Activated gamma-delta T cell treated with Interleukin-2 at 50 U/mL for 16 hours (primary cell): ENCODE measurements around the gene ZFPL1.

Experiments
- DNase-seq: peaks from one replicate; pipeline ENCODE4 v3.0.0-alpha.2; 2020

ZFPL1 gene

DNA sequence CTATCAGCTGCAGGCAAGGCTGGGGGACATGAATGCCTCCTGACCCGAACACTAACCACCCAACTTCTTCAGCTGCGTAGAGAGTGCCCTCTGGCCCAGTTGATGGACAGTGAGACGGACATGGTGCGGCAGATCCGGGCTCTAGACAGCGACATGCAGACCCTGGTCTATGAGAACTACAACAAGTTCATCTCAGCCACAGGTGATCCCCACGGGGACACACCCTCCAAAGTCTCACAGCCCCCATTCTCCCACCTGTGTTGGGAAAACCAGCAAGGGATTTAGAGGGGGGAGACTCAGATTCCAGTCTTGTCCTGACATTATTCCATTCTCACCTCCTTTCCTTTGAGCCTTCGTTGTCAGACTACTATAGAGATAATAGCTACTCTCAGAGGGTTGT lies 12.9 kb downstream of the ZFPL1 start:
- DNase-seq, result no peak

DNA sequence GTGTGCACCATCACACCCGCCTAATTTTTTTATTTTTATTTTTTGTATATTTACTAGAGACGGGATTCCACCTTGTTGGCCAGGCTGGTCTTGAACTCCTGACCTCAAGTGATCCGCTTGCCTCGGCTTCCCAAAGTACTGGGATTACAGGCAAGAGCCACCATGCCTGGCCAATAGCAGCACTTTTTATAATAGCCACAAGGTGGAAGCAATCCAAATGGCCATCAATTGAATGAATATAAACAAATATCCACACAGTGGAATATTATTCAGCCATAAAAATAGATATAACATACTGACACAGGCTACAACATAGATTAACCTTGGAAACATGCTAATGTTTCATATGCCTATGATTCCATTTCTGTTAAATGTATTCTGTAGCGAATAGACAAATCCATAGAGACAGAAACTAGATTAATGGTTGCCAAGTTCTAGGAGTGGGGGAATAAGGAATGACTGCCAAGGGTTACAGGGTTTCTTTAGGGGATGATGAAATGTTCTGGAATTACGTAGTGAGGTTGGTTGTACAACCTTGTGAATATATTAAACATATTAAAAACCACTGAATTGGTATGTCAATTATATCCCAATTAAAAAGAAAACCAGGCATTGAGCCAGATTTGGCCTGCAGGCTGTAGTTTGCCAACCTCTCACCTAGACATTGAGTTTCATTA lies 16.8 kb downstream of the ZFPL1 start:
- no peak for DNase-seq

DNA sequence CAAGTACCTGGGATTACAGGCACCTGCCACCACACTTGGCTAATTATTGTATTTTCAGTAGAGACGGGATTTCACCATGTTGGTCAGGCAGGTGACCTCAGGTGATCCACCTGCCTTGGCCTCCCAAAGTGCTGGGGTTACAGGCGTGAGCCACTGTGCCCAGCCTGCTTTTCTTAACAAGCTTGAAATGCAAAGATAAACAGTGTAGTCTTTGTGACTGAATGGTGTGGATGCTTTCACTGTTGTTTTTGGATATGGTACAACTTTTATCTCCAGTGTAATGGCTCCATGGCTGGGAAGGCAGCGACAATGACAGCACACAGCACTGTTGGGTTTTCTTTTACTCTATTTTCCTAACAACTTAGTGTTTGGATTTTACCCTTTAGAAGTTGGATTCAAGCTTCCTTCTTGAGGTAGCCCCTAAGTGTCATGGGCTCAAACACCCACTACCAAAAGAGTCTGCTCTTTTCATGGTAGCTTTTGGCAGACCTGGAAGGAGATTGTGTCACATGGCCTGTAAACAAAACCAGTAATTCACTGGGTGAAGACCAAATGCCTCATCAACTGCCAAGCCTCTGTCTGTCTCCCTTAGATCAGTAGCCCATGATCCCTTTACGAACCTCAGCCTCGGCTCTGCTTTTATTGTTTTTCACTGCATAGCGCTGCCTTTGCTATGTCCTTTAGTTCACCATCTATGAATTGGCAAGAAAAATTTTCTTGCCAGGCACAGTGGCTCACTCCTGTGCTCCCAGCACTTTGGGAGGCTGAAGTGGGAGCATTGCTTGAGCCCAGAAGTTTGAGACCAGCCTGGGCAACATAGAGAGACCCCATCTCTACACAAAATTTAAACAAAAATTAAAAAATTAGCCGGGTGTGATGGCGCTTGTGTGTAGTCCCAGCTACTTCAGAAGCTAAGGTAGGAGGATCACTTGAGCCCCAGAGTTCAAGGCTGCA lies 18.4 kb downstream of the ZFPL1 start:
- no peak for DNase-seq

DNA sequence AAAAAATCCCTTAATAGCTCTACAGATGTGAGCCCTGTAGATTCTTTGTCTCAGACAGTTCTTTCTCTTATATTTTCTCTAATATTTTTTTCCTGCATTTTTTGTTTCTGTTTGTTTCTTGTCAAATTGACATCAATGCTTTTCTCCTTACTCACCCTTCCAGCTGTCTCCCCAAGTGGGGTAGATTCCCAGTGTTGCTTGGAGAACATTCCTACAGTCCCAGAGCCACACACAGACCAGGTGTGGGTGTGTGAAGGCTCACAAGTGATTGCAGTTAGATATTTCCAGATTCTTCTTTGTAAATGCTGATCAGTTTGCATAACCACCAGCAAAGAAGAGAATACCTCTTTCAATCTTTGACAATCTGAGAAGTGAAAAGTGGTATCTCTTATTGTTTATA lies 19.5 kb downstream of the ZFPL1 start:
- DNase-seq, result no peak

DNA sequence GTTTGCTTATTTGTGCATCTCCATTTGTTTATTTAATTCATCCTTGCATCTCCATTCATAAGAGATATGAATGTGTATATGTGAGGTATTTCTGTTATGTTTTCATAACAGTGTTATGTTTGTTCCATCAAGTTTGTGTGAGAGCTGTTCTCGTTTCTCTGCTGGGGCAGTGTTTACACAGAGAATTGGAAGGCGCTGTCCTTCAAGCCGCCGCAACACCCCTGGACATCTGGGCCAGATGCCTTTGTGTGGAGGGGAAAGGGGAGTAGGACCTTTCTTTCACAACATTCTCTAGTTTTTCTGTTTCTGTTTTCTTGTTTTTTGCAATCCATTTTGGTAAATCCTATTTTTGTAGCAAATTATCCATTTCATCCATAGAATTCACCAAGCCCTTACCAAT lies 20.6 kb downstream of the ZFPL1 start:
- no peak for DNase-seq

DNA sequence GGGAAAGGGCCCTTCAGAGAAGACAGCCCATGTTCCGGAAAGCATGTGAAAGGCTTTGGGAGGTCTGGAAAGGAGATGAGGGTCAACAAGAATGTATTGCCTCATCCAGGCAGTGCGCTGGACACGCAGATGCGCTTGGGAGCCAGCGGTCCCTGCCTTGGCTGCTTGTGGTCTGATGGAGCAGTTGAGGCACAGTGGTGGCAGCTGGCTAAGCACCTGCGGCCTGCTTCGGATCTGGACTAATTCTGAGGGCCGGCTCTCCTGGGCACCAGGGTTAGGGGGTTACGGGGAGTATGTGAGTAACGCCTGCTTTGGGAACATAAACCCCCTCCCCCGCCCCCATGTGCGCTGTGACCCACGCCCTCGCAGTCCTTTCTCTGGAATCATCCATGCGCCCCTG lies 23.1 kb downstream of the ZFPL1 start:
- no peak for DNase-seq

DNA sequence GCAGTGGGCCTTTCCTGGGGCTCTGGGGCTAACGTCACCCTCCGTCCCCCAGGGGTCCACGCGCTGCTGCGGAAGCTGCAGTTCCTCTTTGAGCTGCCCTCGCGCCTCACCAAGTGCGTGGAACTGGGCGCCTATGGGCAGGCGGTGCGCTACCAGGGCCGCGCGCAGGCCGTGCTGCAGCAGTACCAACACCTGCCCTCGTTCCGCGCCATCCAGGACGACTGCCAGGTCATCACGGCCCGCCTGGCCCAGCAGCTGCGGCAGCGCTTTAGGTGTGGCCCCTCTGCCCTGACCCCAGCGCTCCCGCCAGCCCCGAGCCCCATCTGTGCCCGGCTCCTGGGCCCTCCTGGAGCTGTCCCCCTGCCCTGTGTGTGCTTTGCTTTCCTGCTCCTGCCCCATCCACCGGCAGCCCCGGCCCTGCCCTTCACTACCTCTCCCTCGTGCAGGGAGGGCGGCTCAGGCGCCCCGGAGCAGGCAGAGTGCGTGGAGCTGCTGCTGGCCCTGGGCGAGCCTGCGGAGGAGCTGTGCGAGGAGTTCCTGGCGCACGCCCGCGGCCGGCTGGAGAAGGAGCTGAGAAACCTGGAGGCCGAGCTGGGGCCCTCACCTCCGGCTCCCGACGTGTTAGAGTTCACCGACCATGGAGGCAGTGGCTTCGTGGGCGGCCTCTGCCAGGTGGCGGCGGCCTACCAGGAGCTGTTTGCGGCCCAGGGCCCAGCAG lies 23.9 kb downstream of the ZFPL1 start:
- DNase-seq, result no peak

DNA sequence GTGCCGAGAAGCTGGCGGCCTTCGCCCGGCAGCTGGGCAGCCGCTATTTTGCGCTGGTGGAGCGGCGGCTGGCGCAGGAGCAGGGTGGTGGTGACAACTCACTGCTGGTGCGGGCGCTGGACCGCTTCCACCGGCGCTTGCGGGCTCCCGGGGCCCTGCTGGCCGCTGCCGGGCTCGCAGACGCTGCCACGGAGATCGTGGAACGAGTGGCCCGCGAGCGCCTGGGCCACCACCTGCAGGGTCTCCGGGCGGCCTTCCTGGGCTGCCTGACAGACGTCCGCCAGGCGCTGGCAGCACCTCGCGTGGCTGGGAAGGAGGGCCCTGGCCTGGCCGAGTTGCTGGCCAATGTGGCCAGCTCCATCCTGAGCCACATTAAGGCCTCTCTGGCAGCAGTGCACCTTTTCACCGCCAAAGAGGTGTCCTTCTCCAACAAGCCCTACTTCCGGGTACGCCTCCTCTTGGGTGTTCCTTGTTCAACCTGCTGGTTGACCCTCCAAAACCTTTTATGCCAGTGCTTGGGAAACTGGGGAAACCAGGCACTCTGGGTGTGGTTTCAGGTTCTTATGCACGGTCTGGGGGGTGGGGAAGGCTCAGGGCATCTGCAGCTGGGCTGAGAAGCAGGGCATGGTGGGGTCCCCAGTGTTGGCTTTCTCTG lies 24.6 kb downstream of the ZFPL1 start:
- DNase-seq, result no peak

DNA sequence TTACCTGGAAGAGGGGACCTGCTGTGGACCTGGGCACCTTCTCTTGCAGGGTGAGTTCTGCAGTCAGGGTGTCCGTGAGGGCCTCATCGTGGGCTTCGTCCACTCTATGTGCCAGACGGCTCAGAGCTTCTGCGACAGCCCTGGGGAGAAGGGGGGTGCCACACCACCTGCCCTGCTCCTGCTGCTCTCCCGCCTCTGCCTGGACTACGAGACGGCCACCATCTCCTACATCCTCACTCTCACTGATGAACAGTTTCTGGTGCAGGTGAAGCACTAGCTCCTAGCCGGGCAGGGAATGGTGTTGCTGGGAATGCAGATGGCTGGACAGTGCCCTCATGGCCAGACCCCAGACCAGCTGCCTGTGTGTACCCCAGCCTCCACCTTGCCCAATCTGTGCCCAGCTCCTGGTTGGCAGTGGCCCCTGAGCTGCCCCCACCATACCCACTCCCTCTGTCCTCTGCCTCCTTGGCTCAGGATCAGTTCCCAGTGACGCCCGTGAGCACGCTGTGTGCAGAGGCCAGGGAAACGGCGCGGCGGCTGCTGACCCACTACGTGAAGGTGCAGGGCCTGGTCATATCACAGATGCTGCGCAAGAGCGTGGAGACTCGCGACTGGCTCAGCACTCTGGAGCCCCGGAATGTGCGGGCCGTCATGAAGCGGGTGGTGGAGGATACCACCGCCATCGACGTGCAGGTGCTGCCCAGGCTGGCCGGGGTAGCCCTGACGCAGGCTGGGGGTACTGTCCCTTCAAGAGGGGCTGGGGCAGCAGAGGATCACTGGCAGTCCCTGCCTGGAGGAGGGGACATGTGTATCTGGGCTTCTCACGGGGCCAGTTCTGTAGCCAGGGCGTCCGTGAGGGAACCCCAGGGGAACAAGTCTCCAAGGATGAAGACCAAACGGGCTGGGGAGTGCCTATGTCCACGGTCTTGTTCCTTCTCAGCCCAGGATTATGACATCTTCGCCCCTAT lies 25.5 kb downstream of the ZFPL1 start:
- DNase-seq, result no peak

DNA sequence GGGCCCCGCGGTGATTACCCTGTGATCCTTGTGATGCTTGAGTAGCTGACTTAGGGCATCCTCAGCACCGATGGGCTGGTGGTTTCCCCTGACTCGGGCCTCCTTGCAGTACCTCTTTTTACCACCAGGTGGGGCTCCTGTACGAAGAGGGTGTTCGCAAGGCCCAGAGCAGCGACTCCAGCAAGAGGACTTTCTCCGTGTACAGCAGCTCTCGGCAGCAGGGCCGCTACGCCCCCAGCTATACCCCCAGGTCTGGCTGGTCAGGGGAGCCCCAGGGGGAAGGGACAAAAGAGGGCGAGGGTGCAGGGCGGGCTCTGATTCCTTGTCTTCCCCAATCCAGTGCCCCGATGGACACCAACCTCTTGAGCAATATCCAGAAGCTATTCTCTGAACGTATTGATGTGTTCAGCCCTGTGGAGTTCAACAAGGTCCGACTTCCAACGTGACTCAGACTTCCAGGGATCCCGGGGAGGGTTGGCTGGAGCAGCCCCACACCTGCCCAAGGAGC lies 26.4 kb downstream of the ZFPL1 start:
- peak; percentile 97 for DNase-seq

DNA sequence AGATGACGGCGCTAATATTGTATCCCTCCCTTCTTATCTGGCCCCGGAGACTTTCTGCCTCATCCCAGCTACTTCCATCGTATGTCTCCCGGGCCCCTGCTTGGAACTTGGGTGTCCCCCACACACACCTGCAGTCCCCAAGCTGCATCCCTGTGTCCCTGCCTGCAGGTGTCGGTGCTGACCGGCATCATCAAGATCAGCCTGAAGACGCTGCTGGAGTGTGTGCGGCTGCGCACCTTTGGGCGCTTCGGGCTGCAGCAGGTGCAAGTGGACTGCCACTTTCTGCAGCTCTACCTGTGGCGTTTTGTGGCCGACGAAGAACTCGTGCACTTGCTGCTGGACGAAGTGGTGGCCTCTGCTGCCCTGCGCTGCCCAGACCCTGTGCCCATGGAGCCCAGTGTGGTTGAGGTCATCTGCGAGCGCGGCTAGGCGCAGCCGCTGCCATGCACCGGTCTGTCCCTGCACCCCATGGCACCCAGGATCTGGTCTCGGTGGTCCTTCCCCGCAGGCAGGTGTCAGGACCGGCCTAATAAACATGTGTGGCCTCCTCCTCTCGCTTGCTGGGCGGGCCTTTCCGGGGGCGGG lies 27.2 kb downstream of the ZFPL1 start:
- no peak for DNase-seq

DNA sequence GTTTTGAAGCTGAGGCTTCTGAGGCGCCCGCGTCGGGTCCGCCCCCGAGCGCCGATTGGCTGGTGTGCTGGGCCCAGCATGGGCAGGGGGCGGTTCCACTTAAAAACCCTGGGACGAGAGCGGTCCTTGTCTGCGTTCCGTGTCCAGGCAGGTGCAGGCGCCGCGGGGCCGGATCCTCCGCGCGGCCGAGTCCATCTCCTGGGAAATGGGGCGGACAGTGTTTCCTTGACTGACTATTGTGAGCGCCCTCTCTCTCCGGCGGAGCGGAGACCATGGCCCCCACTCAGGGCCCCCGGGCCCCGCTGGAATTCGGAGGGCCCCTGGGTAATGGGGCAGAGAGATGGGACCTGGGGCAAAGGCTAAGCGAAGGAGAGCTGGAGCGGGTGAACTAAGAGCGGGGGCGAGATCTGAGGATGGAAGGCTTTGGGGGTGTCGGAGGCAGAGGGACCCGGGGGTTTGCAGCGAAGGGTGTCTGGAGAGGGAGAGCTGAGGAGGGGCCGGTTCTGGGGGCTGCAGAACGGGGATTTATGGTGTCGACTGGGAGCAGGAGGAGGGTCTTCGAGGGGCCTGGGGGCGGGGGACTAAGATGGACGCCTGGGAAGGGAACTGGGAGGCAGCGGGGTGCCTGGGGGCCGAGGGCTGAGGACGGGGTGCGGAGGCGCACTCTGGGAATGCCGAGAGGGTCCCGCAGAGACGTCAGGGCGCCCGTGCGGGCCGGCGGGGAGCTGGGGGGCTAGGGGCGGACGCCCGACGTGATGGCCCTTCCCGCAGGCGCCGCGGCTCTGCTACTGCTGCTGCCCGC lies 27.9 kb downstream of the ZFPL1 start, which contains the start of gene TM7SF2:
TM7SF2 (plus strand) TSS at position 129 of the 802 bp plus-strand sequence; CDS start at position 273, 144 bp downstream.
- DNase-seq, result peak; percentile 95

DNA sequence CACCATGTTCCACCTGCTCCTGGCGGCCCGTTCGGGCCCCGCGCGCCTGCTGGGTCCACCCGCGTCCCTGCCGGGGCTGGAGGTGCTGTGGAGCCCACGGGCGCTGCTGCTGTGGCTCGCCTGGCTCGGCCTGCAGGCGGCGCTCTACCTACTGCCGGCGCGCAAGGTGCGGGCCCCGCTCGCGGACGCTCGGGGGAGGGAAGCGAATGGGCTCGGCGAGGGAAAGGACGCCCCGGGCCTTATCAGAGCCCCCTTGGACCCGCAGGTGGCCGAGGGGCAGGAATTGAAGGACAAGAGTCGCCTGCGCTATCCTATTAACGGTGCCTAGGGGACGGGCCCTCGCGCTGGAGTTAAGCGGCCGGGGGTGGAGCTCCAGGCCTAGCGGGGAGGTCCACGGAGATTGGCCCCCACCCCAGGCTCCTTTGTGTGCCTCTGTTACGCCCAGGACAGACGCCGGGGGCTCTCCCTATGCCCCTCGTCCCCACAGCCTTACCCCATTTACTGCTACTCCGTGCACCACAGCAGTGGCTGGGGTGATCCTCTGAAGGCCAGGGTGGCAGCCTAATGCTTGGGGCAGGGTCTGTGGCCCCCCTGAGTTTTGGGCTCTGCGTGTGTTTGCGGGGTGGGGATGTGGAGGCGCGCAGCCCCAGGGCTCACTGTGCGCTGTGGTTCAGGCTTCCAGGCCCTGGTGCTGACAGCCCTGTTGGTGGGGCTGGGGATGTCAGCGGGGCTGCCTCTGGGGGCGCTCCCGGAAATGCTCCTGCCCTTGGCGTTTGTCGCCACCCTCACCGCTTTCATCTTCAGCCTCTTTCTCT lies 28.7 kb downstream of the ZFPL1 start:
- peak; percentile 73 for DNase-seq

DNA sequence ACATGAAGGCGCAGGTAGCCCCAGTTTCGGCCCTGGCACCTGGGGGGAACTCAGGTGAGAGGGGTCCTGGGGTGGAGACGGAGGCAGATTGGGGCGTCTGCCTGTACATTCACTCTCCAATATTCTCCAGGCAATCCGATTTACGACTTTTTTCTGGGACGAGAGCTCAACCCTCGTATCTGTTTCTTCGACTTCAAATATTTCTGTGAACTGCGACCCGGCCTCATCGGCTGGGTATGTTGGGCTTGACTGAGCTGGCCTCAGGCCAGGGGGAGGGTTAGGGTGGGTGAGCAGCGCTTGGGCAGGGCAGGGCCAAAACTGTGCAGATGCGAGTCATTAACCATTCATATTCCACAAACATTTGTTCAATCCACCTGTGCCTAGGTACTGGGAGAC lies 29.3 kb downstream of the ZFPL1 start:
- no peak for DNase-seq

DNA sequence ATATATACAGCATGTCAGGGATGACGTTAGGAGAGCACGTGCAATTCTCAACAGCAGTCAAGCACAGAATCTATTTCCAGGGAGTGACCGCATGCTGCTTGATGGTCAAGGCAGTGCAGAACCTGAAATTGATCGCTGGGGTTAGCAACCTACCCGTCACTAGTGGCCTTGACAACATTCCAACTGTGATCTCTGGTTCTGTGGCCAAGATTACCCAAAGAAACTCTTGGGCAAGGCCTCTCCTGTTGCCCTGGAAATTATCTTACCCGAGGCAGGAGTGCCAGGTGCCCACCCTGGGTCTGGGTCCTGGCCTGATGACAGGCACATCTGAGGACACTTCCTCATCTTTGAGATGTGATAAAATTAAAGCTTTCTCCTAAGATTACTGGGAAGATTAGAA lies 29.8 kb downstream of the ZFPL1 start:
- DNase-seq, result no peak

DNA sequence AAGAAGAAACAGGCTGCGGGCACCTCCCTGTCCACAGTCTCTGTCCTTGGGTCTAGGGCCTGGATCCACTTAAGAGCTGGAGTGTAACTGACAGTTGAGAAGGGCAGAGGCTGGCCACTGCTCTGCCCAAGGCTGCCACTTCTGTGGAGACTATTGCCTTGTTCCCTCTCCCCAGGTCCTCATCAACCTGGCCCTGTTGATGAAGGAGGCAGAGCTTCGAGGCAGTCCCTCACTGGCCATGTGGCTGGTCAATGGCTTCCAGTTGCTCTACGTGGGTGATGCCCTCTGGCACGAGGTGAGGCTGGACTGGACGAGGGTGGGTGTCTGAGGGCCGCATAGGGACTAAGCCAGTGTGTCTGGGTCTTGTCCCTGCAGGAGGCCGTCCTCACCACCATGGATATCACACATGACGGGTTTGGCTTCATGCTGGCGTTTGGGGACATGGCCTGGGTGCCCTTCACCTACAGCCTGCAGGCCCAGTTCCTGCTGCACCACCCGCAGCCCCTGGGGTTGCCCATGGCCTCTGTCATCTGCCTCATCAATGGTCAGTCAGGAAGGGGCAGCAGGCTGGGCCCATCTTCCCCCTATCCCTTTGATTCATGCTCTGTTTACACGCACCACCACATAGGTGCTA lies 30.6 kb downstream of the ZFPL1 start:
- DNase-seq, result no peak

DNA sequence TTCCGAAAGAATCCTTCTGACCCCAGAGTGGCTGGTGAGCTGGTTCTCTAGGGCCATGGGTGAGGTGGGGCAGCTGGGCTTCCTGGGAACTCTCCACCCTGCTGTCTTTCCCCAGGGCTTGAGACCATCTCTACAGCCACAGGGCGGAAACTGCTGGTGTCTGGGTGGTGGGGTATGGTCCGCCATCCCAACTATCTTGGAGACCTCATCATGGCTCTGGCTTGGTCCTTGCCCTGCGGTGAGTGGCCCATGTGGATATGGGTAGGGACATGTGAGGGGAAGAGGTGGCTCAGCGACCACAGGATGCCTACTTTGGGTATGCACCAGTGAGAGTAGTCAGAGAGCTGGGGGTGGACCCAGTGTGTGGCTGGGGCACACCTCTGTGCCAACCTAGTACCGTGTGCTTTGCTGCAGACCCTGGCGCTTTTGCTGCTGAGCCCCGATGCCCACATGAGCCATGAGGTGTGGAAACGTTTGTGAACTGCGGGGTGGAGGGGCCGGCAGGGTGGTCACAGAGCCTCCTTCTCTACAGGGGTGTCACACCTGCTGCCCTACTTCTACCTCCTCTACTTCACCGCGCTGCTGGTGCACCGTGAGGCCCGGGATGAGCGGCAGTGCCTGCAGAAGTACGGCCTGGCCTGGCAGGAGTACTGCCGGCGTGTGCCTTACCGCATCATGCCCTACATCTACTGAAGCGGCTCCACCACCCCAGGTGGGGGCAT lies 31.5 kb downstream of the ZFPL1 start:
- DNase-seq, result no peak
